ENCODE data around the gene PDE2A. TPM values are rescaled to one million over a fixed set of nuclear protein-coding genes. Genes with fewer than 3 reads are reported as not detected.

PDE2A gene
- total and polyA plus RNA-seq, 2 of the 4 experiments (the other 2 are of a cell fraction) = 0.02 TPM; not detected in 1

DNA sequence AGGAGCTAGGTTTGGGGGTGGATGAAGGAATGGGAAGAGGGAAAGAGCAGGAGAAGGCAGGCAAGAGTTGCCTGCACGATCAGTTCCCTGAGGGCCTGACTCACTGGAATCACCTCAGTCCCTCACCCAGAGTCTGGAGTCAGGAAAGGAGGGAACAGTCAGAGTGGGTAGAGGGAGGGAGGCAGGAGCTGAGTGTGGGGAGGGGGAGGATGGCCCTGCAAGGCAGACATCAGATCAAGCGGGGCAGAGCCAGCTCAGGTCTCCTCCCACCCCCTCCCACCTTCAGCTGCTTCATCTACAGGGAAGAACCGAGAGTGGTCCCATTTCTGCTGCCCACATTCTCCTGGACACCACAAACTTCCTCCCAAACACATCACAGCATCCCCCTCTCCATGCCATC is 58.9 kb downstream of the PDE2A start:
- Histone ChIP-seq H3K4me1 (ENCODE audit: control insufficient read depth, insufficient read depth, low read length) (no peaks in the 10 kb centered on the region), H2BK15ac (ENCODE audit: low read depth, low read length) (no peak overlapping the region), H3K9me3 (ENCODE audit: control insufficient read depth, insufficient read depth, low read length) (no peaks in the 10 kb centered on the region; the same call in 1 of the 2 replicates), H4K8ac (ENCODE audit: low read depth in 2 of 2, low read length in 2 of 2) (no peak overlapping the region), H2BK5ac (ENCODE audit: low read depth, low read length, poor library complexity, severe bottlenecking) (no peak overlapping the region), H4K5ac (ENCODE audit: low read depth, low read length) (no peak overlapping the region), H3K56ac (ENCODE audit: extremely low read depth, insufficient read depth, low read length) (no peak overlapping the region), H3K9me1 (ENCODE audit: insufficient read depth, low read length) (no peaks in the 10 kb centered on the region), H3K36me3 (ENCODE audit: control insufficient read depth, insufficient read depth, low read length) (no peaks in the 10 kb centered on the region), H2AK5ac (ENCODE audit: low read depth, low read length) (no peak overlapping the region), H3K9ac (ENCODE audit: low read depth, low read length) (no peak overlapping the region), H3K27ac (ENCODE audit: insufficient read depth, low read length) (no peak overlapping the region), H2BK120ac (ENCODE audit: low read depth, low read length) (no peak overlapping the region), H3K18ac (ENCODE audit: low read depth, low read length) (no peak overlapping the region), H3K4me2 (ENCODE audit: low read depth, low read length) (no peak overlapping the region), H3K4me3 (ENCODE audit: insufficient read depth, low read depth, low read length) (no peak overlapping the region), H4K20me1 (ENCODE audit: insufficient read depth, low read length) (no peaks in the 10 kb centered on the region), H3K79me1 (ENCODE audit: low read depth in 1 of 2, low read length in 2 of 2) (no peaks in the 10 kb centered on the region), H3K4ac (ENCODE audit: low read depth, low read length) (no peak overlapping the region), H3K27me3 (ENCODE audit: control insufficient read depth, insufficient read depth, low read length) (peaks cover 86% of the 10 kb centered on the region), H2AK9ac (replicated peaks; ENCODE audit: low read depth, low read length, poor library complexity) (no peak overlapping the region), H2BK20ac (ENCODE audit: low read depth, low read length) (no peak overlapping the region), H2AFZ (replicated peaks; ENCODE audit: low read length, poor library complexity) (peak overlapping the region; percentile 36), H3K23ac (ENCODE audit: low read depth, low read length) (no peak overlapping the region), H3K14ac (replicated peaks; ENCODE audit: low read depth, low read length) (no peak overlapping the region), H4K91ac (ENCODE audit: insufficient read depth, low read depth, low read length) (no peak overlapping the region)
- intact Hi-C loops (cut with micrococcal nuclease) (no loop called here), in situ Hi-C loops (cut with MboI; ENCODE audit: low sequenced_read_pairs) (no loop called here), dilution Hi-C loops (cut with HindIII; ENCODE audit: low sequenced_read_pairs, unreplicated experiment) (no loop called here)
- WGBS, 2 experiments (ENCODE audit: extremely low coverage in 2 of 2, insufficient read length in 1 of 2) = 67% methylated on average over 1 of the region's 3 CpGs; no CpG with 5 or more reads in 1 of the 2 experiments
- BruUV-seq (replicated peaks) = no TSS peak
- no peak for ATAC-seq (ENCODE audit: low read depth)
- ChIA-PET CTCF (no interaction called here), POLR2A (ENCODE audit: unreplicated experiment) (no interaction called here)
- TF ChIP-seq NFE2L2 (IDR thresholded peaks at IDR 0.05; ENCODE audit: low read depth, low read length) (no peak), CTCF (conservative IDR thresholded peaks at IDR 0.05; ENCODE audit: low read depth, low read length) (no peak), POLR2A (IDR thresholded peaks at IDR 0.05; ENCODE audit: low read depth, low read length) (no peak), USF2 (IDR thresholded peaks at IDR 0.05; ENCODE audit: low read depth, low read length) (no peak), MAFK (IDR thresholded peaks at IDR 0.05; ENCODE audit: low read depth, low read length) (no peak), RAD21 (IDR thresholded peaks at IDR 0.05; ENCODE audit: low read length) (no peak), CHD1 (IDR thresholded peaks at IDR 0.05; ENCODE audit: low read depth, low read length) (no peak), RCOR1 (IDR thresholded peaks at IDR 0.05; ENCODE audit: insufficient replicate concordance, low read length) (no peak), FOS (IDR thresholded peaks at IDR 0.05; ENCODE audit: low read depth, low read length) (no peak), RFX5 (IDR thresholded peaks at IDR 0.05; ENCODE audit: low read depth, low read length) (no peak), BHLHE40 (IDR thresholded peaks at IDR 0.05; ENCODE audit: low read depth, low read length) (no peak), CEBPB (IDR thresholded peaks at IDR 0.05; ENCODE audit: low read depth, low read length) (no peak), ELK1 (IDR thresholded peaks at IDR 0.05; ENCODE audit: borderline replicate concordance, low read depth, low read length) (no peak), MAZ (IDR thresholded peaks at IDR 0.05; ENCODE audit: borderline replicate concordance, low read depth, low read length) (no peak)
- no peak for DNase-seq

Measured in IMR-90 (cell line).